GM12892 (cell line): ENCODE data around the gene RPL21.

Experiments used
- POLR2A ChIP-seq: IDR thresholded peaks from 2 replicates; pipeline ENCODE4 v1.6.1; 2011; ENCODE audit warnings: low read depth, low read length, control low read depth
- POLR2AphosphoS5 ChIP-seq: IDR thresholded peaks from 2 replicates; pipeline ENCODE4 v1.6.1; 2011; ENCODE audit warnings: low read depth, low read length, control low read depth
- TAF1 ChIP-seq: IDR thresholded peaks from 2 replicates; pipeline ENCODE4 v1.6.1; 2011; ENCODE audit warnings: low read depth, mild to moderate bottlenecking, control low read depth, low read length, borderline replicate concordance

DNA sequence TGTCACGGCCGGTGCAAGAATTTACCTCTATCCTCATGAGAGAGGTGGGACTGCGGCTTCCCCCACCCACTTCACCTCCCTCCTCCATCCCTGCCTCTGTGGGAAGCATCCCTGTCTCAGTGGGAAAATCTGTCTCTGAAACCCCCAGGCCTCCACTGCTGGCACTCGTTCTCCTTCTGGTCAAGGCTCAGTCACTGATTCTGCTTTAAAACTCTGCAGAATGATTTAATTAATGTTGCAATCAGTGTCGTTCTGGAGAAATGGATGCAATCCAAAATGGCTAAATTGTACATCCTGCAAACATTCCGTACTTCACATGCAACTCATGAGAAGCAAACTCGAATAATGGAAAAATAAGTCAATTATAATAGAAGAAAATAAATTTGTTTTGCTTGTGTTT, 24.8 kb downstream of the RPL21 start:
- TF ChIP-seq POLR2AphosphoS5: no peak
- TF ChIP-seq POLR2A: no peak
- TF ChIP-seq TAF1: no peak
